Dendritic cell treated with granulocyte-macrophage colony-stimulating factor and Interleukin-4, amounts not matched to agents 40 ng/mL and 50 ng/mL, for 4 days (primary cell): ENCODE data around the gene NOL12.
A peak's percentile ranks its signal among the peaks of the same experiment; 100 is the strongest.
"Not testable (repeated sequence)": the region's sequence is repeated elsewhere in the genome, so short reads cannot be mapped to it uniquely, and the experiment has no call there.

Experiments used
- H3K27ac Mint-ChIP-seq: one replicate; pipeline ENCODE4 v1.8.0; 2022; ENCODE audit warnings: mild to moderate bottlenecking, mixed read lengths
- H3K27me3 Mint-ChIP-seq: one replicate; pipeline ENCODE4 v1.8.0; 2022; ENCODE audit warnings: mild to moderate bottlenecking, mixed read lengths
- H3K36me3 Mint-ChIP-seq: one replicate; pipeline ENCODE4 v1.8.0; 2022; ENCODE audit warnings: low read depth, mixed read lengths
- H3K4me1 Mint-ChIP-seq: one replicate; pipeline ENCODE4 v1.8.0; 2022; ENCODE audit warnings: low read depth, mixed read lengths
- H3K4me3 Mint-ChIP-seq: one replicate; pipeline ENCODE4 v1.8.0; 2022; ENCODE audit warnings: mild to moderate bottlenecking, moderate library complexity, mixed read lengths
- H3K9me3 Mint-ChIP-seq: one replicate; pipeline ENCODE4 v1.8.0; 2022; ENCODE audit warnings: mixed read lengths
- intact Hi-C: fragments of 100-400 bp; cut with micrococcal nuclease; formaldehyde crosslinking; loops from one replicate; pipeline ENCODE4 v1.15.0; 2022

NOL12 gene

DNA sequence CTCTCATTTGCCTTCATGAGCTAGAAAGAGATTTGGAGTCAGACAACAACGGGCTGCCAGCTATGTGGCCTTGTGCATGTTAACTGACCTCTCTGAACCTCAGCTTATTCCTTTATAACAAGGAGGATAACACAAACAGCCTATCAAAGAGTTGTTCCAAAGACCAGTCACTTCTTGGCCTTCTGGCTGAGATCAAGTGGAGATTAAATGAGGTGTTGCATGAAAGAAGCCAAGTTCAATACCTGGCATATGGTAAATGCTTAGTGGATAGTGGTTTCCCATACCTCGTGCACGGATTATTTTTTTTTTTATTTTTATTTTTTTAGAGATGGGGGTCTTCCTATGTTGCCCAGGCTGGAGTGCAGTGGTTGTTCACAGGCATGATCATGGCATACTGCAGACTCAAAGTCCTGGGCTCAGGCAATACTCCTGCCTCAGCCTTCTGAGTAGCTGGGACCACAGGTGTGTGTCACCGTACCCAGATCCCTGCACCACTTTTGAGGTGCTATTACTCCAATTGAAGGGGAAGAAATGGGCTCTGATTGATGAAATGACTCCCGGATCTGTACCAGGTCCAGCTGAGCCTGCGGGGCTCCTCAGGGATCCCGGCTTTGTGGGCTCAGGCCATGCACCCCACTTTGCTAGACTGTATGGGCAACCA lies 5.8 kb upstream of the NOL12 start:
- intact Hi-C loops = loop anchor here (5.0 kb wide), 2 partner anchors 38 to 58 kb away; no protein-coding TSS in a partner anchor
- Mint-ChIP-seq H3K4me3 (no peak overlapping the region), H3K9me3 (no peaks in the 10 kb centered on the region), H3K4me1 (peaks cover 33% of the 10 kb centered on the region), H3K27ac (peak overlapping the region; percentile 16), H3K27me3 (no peaks in the 10 kb centered on the region), H3K36me3 (peaks cover 49% of the 10 kb centered on the region)

DNA sequence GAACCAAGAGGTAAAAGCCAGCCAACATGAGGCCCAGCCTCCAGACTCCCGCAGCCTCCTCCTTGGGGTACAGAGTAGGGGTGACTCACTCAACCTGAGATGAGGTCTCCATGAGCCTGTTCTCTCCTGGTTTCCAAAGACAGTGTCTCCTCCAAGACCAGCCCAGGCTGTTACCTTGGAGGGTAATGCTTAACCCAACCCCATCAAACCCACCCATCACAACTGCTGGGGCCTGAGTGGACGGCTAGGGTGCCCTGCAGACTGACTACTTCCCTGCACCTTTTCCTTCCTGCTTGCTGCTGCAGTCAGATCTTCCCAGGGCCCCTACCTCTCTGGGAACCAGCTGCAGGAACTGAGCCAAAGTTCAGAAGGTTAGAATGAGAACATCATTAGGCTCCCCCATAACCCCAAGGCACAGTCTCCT lies 5.1 kb upstream of the NOL12 start:
- H3K9me3 Mint-ChIP-seq = no peaks in the 10 kb centered on the region

GRCh38 chr22:37681556-37682049 lies 4.5 kb upstream of the NOL12 start:
- Mint-ChIP-seq H3K9me3 (no peaks in the 10 kb centered on the region), H3K27ac (no peak overlapping the region), H3K27me3 (no peaks in the 10 kb centered on the region), H3K4me1 (peaks cover 38% of the 10 kb centered on the region), H3K4me3 (no peak overlapping the region), H3K36me3 (peaks cover 41% of the 10 kb centered on the region)
- intact Hi-C loops = loop anchor here (5.0 kb wide), 2 partner anchors 39 to 59 kb away; no protein-coding TSS in a partner anchor

More for the DNA sequence above, 5.1 kb upstream of the NOL12 start:
- Mint-ChIP-seq H3K27me3 (no peaks in the 10 kb centered on the region), H3K4me1 (peaks cover 38% of the 10 kb centered on the region), H3K36me3 (peaks cover 42% of the 10 kb centered on the region), H3K27ac (no peak overlapping the region), H3K4me3 (no peak overlapping the region)
- intact Hi-C loops = loop anchor here (5.0 kb wide), 2 partner anchors 39 to 59 kb away; no protein-coding TSS in a partner anchor

DNA sequence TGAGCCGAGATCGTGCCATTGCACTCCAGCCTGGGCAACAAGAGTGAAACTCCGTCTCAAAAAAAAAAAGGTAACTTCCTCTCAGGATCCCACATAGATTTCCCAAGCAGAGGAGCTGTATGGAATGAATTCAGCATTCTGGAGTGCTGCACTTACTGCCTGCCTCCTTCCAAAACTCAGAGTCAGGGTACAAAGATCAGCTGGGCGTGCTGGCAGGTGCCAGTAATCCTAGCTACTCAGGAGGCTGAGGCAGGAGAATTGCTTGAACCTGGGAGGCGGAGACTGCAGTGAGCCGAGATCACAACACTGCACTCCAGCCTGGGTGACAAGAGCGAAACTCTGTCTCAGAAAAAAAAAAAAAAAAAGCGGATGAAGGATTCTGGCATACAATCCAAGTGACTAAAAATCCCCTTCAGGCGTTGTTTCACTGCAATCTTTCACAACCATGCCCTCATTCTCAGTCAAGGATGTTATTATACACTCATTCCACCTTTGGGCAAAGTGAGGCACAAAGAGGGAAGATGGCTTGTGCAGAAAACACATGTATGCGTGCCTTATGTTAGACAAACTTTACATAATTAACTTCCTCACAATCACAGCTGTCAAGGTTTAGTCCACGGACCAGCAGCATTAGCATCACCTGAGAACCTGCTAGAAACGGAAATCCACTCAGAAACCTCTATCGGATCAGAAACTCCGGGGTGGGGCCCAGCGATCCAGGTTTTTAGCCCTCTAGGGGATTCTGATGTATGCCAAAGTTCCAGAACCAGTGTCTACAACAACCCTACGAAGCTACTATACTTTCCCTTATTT lies 1.1 kb upstream of the NOL12 start:
- Mint-ChIP-seq H3K4me1 (peaks cover 44% of the 10 kb centered on the region), H3K4me3 (no peak overlapping the region), H3K27ac (no peak overlapping the region), H3K36me3 (peaks cover 37% of the 10 kb centered on the region), H3K27me3 (no peaks in the 10 kb centered on the region), H3K9me3 (no peaks in the 10 kb centered on the region)
- intact Hi-C loops = loop anchor here (5.0 kb wide), 2 partner anchors 43 to 63 kb away; no protein-coding TSS in a partner anchor

DNA sequence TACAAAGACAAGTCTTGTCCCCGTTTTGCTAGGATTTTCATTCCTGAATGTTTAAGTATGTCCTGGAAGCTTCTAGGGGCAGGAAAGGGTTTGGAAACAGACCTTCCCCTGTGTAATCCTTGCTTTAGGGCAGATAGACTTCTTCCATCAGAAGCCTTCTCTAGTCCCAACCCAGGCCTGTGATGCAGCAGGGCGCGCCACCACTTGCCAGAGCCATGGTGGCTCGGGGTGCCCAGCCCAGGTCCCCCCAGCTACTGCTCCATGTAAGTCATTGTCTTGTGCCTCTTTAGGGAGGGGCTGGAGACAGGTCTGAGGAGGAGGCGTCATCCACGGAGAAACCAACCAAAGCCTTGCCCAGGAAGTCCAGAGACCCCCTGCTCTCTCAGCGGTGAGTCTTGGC lies 4.3 kb downstream of the NOL12 start:
- H3K27me3 Mint-ChIP-seq = no peaks in the 10 kb centered on the region
- intact Hi-C loops = no loop called here

DNA sequence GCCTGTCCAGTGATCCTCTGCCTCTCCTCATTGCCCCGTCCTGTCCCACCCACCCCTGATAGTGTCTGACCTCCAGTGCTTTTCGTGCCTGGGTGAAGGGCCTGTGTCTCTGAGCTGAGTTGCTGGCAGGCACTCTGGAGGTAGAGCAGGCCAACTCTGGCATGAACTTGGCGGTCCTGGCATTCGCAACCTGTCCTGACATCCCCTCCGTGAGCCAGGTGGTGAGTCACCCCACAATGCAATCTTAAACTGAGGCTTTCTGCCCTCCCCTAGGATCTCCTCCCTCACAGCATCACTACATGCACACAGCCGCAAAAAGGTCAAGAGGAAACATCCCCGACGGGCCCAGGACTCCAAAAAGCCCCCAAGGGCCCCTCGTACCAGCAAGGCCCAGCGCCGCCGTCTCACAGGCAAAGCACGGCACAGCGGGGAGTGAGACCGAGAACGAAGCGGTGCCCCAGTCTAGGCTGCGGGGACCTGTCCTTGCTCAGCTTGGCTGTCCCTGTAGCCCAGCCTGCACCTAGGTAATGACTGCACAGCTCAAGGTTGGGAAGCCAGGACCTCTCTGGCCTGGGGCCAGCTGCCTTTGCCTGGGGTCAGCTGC lies 4.9 kb downstream of the NOL12 start:
- intact Hi-C loops = no loop called here
- Mint-ChIP-seq H3K27me3 (no peaks in the 10 kb centered on the region), H3K36me3 (peaks cover 95% of the 10 kb centered on the region), H3K4me1 (peaks cover 31% of the 10 kb centered on the region), H3K9me3 (no peaks in the 10 kb centered on the region), H3K27ac (no peak overlapping the region), H3K4me3 (no peak overlapping the region)

More for the DNA sequence above, 4.3 kb downstream of the NOL12 start:
- no peak overlapping the region for H3K27ac Mint-ChIP-seq
- H3K36me3 Mint-ChIP-seq = peaks cover 89% of the 10 kb centered on the region
- peaks cover 31% of the 10 kb centered on the region for H3K4me1 Mint-ChIP-seq
- no peaks in the 10 kb centered on the region for H3K9me3 Mint-ChIP-seq
- no peak overlapping the region for H3K4me3 Mint-ChIP-seq

GRCh38 chr22:37692627-37693285 lies 6.6 kb downstream of the NOL12 start:
- Mint-ChIP-seq H3K27ac (no peak overlapping the region), H3K9me3 (no peaks in the 10 kb centered on the region), H3K27me3 (peaks cover 3% of the 10 kb centered on the region), H3K36me3 (peaks cover 84% of the 10 kb centered on the region), H3K4me3 (no peak overlapping the region), H3K4me1 (peaks cover 28% of the 10 kb centered on the region)
- intact Hi-C loops = no loop called here

DNA sequence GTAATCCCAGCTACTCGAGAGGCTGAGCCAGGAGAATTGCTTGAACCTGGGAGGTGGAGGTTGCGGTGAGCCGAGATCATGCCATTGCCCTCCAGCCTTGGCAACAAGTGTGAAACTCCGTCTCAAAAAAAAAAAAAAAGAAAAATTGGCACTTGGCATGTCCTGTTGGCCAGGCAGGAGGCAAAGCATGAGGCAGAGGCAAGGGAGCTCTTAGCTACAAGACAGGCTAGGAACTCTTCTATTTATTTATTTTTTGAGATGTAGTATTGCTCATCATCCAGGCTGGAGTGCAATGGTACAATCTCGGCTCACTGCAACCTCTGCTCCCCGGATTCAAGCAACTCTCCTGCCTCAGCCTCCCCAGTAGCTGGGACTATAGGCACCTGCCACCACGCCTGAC lies 8.0 kb downstream of the NOL12 start:
- Mint-ChIP-seq H3K36me3 (peaks cover 70% of the 10 kb centered on the region), H3K4me1 (peaks cover 19% of the 10 kb centered on the region)
- H3K27me3 Mint-ChIP-seq, H3K9me3 Mint-ChIP-seq, H3K27ac Mint-ChIP-seq, H3K4me3 Mint-ChIP-seq, intact Hi-C loops: not testable (repeated sequence)

- intact Hi-C loops = loop anchor here (5.0 kb wide), 1 partner anchor 41 kb away; no protein-coding TSS in a partner anchor
- peaks cover 49% of the 10 kb centered on the region for H3K36me3 Mint-ChIP-seq
Measured at GRCh38 chr22:37696260-37696656, 10.1 kb downstream of the NOL12 start.

GRCh38 chr22:37696657-37697537 lies 10.8 kb downstream of the NOL12 start, which contains the start of gene TRIOBP:
TSS of gene TRIOBP (plus strand) at chr22:37697048. CDS start at chr22:37701366, 4,318 bp downstream.
- peaks cover 31% of the 10 kb centered on the region for H3K4me1 Mint-ChIP-seq
- no peaks in the 10 kb centered on the region for H3K9me3 Mint-ChIP-seq
- peaks cover 43% of the 10 kb centered on the region for H3K36me3 Mint-ChIP-seq
- H3K4me3 Mint-ChIP-seq = peak within 1 kb of the TSS; percentile 57
- intact Hi-C loops = loop anchor here (5.0 kb wide), 1 partner anchor 40 kb away; no protein-coding TSS in a partner anchor
- H3K27me3 Mint-ChIP-seq = peaks cover 3% of the 10 kb centered on the region
- peak within 1 kb of the TSS; percentile 37 for H3K27ac Mint-ChIP-seq

More at GRCh38 chr22:37696260-37696656, 10.1 kb downstream of the NOL12 start:
- Mint-ChIP-seq H3K4me1 (peaks cover 24% of the 10 kb centered on the region), H3K4me3 (peak overlapping the region; percentile 57)
- not testable (repeated sequence) for H3K27ac Mint-ChIP-seq, H3K27me3 Mint-ChIP-seq, H3K9me3 Mint-ChIP-seq

DNA sequence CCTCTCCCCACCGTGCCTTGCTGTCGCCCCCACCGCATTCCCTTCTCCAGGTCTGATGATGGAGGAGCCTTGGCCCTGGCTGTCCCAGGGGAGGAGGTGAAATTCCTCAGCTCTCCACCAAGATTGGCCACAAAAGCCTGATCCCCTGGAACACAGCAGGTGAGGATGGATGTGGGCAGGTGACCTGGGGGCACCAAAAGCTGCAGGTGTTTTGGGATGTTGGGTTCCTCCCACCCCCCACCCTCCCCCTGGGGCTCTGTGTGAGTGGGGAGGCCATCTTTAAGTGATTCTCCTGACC lies 11.3 kb downstream of the NOL12 start:
- intact Hi-C loops = loop anchor here (5.0 kb wide), 1 partner anchor 40 kb away; no protein-coding TSS in a partner anchor
- no peak overlapping the region for H3K4me3 Mint-ChIP-seq
- H3K27me3 Mint-ChIP-seq = peaks cover 3% of the 10 kb centered on the region
- H3K9me3 Mint-ChIP-seq = no peaks in the 10 kb centered on the region
- H3K36me3 Mint-ChIP-seq = peaks cover 37% of the 10 kb centered on the region
- H3K27ac Mint-ChIP-seq = no peak overlapping the region
- H3K4me1 Mint-ChIP-seq = peaks cover 33% of the 10 kb centered on the region

GRCh38 chr22:37701141-37701786 lies 15.1 kb downstream of the NOL12 start:
- Mint-ChIP-seq H3K4me1 (peaks cover 35% of the 10 kb centered on the region), H3K4me3 (no peak overlapping the region)
- intact Hi-C loops = no loop called here

More at GRCh38 chr22:37701141-37701786, 15.1 kb downstream of the NOL12 start:
- Mint-ChIP-seq H3K27ac (no peak overlapping the region), H3K27me3 (peaks cover 6% of the 10 kb centered on the region), H3K36me3 (no peaks in the 10 kb centered on the region), H3K9me3 (no peaks in the 10 kb centered on the region)
